Measurements from ENCODE around the gene GSS.

GRCh38 chr20:34971561-34972235 is 16.1 kb upstream of the GSS start:
- no peak for TF ChIP-seq EZH2 (IDR thresholded peaks at IDR 0.05; ENCODE audit: insufficient read depth, poor library complexity, severe bottlenecking)
- no peak for TF ChIP-seq EZH2phosphoT487 (IDR thresholded peaks at IDR 0.05; ENCODE audit: insufficient read depth, low read depth)
